Gastroesophageal sphincter (tissue), 3 donors: Measurements from ENCODE around the gene NUTM2F.
"Not testable (repeated sequence)": the region's sequence is repeated elsewhere in the genome, so short reads cannot be mapped to it uniquely, and the experiment has no call there.

Experiments used
- EP300 ChIP-seq: sonication (generic); formaldehyde crosslinking; IDR thresholded peaks from one replicate; pipeline ENCODE4 v1.6.1; 2017; ENCODE audit warnings: antibody characterized with exemption, mild to moderate bottlenecking
- POLR2A ChIP-seq, 2 donors: fragments of 450-650 bp; IDR thresholded peaks; one replicate each; pipeline ENCODE4 v1.6.1; 2017; ENCODE audit warnings: antibody characterized with exemption in 2 of 2, mild to moderate bottlenecking in 2 of 2, moderate library complexity in 1 of 2
- POLR2AphosphoS5 ChIP-seq: sonication (generic); formaldehyde crosslinking; IDR thresholded peaks from one replicate; pipeline ENCODE4 v1.6.1; 2017; ENCODE audit warnings: antibody characterized with exemption
- TF ChIP-seq, protein P1 (sequence below), 4 experiments: fragments of 200-600 bp in 2 of 4; fragments of 450-650 bp in 2 of 4; sonication (generic) in 1 of 4; IDR thresholded peaks; one replicate each; pipeline ENCODE4 v1.5.1; 2017 to 2019; ENCODE audit warnings: antibody characterized with exemption in 4 of 4, mild to moderate bottlenecking in 2 of 4, moderate library complexity in 2 of 4

DNA sequence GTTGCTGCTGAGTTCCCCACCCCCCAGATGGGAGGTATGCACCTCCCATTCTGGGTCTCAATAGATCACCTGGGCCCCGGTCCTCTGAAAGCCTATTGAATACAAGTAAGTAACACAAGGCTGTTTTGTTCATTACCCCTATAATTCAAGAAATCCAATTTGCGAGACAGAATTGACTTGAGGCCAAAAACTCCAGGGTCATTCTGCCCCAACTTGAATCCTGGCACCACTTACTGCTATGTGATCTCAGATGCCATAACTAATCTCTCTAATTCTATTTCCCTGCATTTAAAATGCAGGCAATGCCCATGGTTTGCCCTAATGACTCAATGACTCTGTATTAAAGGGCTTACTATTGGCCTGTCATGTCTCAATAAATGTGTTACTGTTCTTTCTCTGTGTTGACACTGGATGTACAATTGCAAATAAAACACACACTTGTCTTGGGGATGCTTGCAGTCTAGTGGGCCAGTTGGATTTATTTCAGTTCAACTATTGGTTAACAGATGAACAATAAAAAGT lies 35.7 kb upstream of the NUTM2F start:
- TF ChIP-seq POLR2AphosphoS5; POLR2A (IDR thresholded peaks at IDR 0.05); EP300: not testable (repeated sequence)
- TF ChIP-seq, protein P1, sequence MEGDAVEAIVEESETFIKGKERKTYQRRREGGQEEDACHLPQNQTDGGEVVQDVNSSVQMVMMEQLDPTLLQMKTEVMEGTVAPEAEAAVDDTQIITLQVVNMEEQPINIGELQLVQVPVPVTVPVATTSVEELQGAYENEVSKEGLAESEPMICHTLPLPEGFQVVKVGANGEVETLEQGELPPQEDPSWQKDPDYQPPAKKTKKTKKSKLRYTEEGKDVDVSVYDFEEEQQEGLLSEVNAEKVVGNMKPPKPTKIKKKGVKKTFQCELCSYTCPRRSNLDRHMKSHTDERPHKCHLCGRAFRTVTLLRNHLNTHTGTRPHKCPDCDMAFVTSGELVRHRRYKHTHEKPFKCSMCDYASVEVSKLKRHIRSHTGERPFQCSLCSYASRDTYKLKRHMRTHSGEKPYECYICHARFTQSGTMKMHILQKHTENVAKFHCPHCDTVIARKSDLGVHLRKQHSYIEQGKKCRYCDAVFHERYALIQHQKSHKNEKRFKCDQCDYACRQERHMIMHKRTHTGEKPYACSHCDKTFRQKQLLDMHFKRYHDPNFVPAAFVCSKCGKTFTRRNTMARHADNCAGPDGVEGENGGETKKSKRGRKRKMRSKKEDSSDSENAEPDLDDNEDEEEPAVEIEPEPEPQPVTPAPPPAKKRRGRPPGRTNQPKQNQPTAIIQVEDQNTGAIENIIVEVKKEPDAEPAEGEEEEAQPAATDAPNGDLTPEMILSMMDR (IDR thresholded peaks at IDR 0.05), result not testable (repeated sequence)
